ENCODE measurements around the gene FARP1.

DNA sequence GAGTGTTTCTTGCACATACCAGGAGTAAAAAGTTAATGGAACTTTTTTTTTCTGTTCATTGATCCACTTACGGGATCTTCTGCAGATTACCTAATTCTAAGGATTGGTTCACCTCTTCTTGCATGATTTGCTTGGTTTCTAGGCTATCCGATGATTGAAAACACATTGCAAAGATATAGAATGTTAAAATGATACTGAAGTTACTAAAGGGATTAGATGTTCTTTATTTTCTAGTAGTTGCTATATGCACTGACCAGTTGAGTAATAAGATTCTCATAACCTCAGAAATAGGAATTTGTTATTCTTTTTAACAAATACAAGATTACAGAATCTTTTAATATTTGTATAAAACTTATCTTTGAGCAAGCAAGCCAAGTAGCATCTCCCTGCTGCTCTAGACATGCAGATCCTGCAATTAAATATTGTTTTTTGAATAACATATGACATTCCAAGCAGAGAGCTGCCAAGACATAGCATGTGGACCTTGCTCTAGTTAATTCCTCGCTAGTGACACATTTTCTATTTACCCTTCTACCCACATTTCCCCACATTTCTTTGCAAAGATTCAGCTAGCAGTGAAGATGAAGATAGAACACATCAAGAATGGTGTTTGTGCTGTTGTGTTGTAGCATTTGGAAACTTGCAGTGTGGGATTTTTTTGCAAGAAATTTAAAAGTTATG lies 85.9 kb downstream of the FARP1 start:
- TF ChIP-seq, protein P1, sequence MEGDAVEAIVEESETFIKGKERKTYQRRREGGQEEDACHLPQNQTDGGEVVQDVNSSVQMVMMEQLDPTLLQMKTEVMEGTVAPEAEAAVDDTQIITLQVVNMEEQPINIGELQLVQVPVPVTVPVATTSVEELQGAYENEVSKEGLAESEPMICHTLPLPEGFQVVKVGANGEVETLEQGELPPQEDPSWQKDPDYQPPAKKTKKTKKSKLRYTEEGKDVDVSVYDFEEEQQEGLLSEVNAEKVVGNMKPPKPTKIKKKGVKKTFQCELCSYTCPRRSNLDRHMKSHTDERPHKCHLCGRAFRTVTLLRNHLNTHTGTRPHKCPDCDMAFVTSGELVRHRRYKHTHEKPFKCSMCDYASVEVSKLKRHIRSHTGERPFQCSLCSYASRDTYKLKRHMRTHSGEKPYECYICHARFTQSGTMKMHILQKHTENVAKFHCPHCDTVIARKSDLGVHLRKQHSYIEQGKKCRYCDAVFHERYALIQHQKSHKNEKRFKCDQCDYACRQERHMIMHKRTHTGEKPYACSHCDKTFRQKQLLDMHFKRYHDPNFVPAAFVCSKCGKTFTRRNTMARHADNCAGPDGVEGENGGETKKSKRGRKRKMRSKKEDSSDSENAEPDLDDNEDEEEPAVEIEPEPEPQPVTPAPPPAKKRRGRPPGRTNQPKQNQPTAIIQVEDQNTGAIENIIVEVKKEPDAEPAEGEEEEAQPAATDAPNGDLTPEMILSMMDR (IDR thresholded peaks at IDR 0.05) = no peak
- no peak for TF ChIP-seq POLR2A (IDR thresholded peaks at IDR 0.05)
